ENCODE results near the gene TPD52L2. TPM values are rescaled to one million over a fixed set of nuclear protein-coding genes. Genes with fewer than 3 reads are reported as not detected.
"Not testable (repeated sequence)": the region's sequence is repeated elsewhere in the genome, so short reads cannot be mapped to it uniquely, and the experiment has no call there.

TPD52L2 gene
- total RNA-seq, 1 donor: 54.8 TPM

DNA sequence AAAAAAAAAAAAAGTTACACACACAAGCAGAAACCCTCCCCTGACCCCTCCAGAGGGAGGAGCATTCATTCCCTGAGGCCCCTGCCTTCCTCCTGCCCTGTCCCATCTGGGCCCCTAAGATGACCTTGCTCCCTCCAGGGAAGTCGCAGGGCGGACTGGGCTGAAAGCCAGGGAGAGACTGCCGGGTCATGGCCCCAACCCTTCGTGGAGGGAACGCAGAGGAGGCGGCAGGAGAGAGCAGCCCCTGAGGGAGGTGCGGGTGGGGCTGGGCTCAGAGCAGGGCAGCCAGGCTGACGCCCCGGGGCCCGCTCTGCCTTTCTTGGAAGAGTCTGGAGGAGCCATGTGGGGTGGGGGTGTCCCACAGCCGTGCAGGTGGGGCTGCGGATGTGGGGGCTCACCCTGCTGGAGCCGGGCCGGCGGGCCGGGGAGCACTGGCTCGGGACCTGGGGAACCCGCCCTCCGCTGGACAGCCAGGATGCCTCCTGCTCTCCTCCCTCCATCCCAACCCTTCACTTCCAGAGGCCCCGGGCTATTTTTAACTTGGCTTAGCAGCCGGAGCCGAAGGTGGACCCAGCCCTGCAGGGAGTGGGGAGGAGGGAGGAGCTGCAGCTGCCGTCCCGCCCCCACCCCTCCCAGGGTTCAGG, 18.8 kb upstream of the TPD52L2 start:
- no peak overlapping the region for H3K4me3 ChIP-seq (ENCODE audit: low read length)
- peaks cover 37% of the 10 kb centered on the region for H3K27me3 ChIP-seq (ENCODE audit: insufficient read depth, low read length)
- peaks cover 34% of the 10 kb centered on the region for H3K4me1 ChIP-seq (ENCODE audit: insufficient read depth, low read length)
- H3K9me3 ChIP-seq (ENCODE audit: low read depth, low read length): no peaks in the 10 kb centered on the region

DNA sequence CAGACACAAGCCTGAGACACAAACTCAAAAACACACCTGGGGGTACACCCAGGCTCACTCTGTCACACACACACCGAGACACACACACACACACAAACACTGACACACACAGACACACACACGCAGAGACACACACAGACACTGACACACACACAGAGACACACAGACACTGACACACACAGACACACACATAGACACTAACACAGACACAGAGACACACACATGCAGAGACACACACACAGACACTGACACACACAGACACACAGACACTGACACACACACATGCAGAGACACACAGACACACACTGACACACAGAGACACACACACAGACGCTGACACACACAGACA, 18.2 kb upstream of the TPD52L2 start:
- H3K27me3 ChIP-seq (ENCODE audit: insufficient read depth, low read length): peaks cover 37% of the 10 kb centered on the region
- no peaks in the 10 kb centered on the region for H3K9me3 ChIP-seq (ENCODE audit: low read depth, low read length)
- peaks cover 35% of the 10 kb centered on the region for H3K4me1 ChIP-seq (ENCODE audit: insufficient read depth, low read length)
- no peak overlapping the region for H3K4me3 ChIP-seq (ENCODE audit: low read length)

DNA sequence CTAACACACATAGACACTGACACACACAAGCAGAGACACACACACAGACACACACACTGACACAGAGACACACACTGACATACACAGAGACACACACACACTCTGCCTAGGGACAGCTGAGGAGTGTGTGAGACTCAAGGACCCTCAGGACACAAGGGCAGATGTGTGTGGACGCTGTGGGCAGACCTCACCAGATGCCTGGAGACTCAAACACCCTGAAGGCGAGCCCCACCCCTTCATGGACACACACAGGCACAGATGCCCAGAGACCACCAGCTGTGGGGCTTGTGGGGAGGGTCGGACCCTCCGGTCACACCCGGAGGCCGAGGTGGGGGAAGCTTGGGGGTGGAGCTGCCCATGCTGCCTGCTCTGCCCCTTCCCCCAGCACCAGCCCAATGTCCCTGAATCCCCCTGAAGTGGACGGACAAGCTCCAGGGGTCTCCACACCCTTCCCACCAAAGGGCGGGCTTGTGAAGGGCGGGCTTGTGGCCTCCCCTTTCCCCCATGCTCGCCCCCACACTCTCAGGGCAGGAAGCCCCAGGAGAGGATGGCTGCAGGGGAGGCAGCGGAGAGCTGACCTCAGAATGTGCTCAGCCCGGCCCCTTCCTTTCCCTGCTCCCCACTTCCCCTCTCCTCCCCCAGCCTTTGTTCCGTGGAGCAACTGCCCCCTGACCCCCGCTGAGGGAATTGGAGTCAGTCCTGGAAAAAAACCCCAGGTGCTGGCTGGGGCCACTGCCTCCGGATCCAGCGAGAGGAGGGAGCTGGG, 17.6 kb upstream of the TPD52L2 start:
- H3K27me3 ChIP-seq (ENCODE audit: insufficient read depth, low read length): peaks cover 37% of the 10 kb centered on the region
- no peak overlapping the region for H3K4me3 ChIP-seq (ENCODE audit: low read length)
- H3K9me3 ChIP-seq (ENCODE audit: low read depth, low read length): no peaks in the 10 kb centered on the region
- peaks cover 35% of the 10 kb centered on the region for H3K4me1 ChIP-seq (ENCODE audit: insufficient read depth, low read length)

DNA sequence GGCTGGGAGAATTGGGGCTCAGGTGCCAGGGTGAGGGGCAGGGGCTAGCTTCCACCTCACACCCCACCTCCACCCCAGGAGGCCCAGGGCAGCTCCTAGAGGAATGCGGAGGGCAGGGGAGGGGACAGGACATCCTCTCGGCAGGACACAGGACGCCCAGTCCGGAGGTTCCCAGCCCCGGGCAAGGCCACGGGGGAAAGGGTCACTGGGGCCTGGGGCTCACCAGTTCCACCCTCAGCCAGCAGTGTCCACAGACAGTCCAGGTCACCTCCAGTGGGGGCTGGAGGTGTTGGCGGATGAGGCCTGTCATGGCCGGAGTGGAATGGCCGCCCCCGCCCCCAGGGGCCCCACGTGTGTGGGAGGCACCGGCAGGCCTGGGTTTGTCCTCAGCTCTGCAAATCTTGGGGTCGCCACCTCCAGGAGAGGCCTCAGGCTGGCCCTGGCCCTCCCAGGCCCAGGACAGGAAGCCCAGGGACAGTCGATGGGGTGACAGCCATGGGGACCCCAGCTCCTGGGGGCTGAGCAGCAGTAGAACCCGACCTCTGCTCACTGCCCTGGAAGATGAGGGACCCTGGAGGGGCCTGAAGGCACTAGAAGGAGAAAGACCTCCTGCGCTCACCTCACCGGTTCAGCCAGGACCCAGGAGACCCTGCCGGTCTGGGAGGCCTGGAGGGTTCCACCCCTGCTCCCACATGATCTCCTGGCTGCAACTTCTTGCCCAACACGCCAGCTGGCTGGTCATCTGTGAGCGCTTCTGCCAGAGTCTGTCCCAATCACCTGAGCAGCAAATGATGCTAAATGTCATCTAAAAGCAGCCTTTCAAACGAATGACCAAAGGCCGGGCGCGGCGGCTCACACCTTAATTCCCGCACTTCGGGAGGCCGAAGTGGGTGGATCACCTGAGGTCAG, 16.8 kb upstream of the TPD52L2 start:
- H3K4me1 ChIP-seq (ENCODE audit: insufficient read depth, low read length): peaks cover 35% of the 10 kb centered on the region
- H3K9me3 ChIP-seq (ENCODE audit: low read depth, low read length): no peaks in the 10 kb centered on the region
- peaks cover 35% of the 10 kb centered on the region for H3K27me3 ChIP-seq (ENCODE audit: insufficient read depth, low read length)
- H3K4me3 ChIP-seq (ENCODE audit: low read length): no peak overlapping the region

DNA sequence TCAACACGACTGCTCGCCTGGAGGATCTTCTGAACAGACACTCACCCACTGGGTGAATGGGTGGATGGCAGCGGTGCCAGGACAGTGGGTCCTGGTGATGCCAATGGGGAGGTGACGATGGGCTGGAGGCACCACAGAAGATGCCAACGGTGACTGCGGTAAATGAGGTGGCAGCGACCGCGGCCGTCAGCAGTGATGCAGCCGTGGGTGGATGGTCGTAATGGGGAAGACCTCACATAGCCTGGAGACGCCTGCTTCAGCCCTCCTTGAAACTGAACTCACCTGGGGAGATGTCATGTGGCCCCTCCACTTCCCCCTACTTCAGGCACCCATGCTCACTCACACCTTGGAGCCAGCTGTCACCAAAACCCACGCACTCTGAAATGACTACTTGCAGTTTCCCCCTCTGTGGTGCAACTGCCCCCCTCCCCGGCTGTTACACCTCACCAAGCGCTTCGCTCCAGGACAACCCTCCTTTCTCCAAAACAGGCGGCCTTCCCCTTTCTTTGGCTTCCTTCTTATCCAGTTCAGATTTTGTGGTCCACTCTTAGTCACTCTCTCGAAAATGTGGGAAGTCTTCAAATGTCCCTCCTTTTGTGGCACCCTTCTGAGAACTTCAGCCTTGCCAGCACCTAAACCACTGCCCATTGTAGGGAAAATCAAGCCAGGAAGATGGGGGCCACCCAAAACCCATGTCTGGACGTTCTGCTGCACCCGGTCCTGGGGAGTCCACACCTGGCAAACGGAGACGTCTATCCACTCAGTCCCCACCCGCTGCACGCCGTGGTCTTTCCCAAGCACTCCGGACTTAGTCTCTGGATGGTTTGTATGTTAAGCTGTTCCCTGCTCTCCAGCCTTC, 14.2 kb upstream of the TPD52L2 start:
- Histone ChIP-seq H3K9me3 (ENCODE audit: low read depth, low read length) (no peaks in the 10 kb centered on the region), H3K27me3 (ENCODE audit: insufficient read depth, low read length) (peaks cover 15% of the 10 kb centered on the region), H3K4me1 (ENCODE audit: insufficient read depth, low read length) (peaks cover 45% of the 10 kb centered on the region)

GRCh38 chr20:63851548-63851943, 13.5 kb upstream of the TPD52L2 start:
- H3K27me3 ChIP-seq (ENCODE audit: insufficient read depth, low read length); H3K9me3 ChIP-seq (ENCODE audit: low read depth, low read length); H3K4me3 ChIP-seq (ENCODE audit: low read length): not testable (repeated sequence)
- peaks cover 39% of the 10 kb centered on the region for H3K4me1 ChIP-seq (ENCODE audit: insufficient read depth, low read length)

More for the DNA sequence above, 14.2 kb upstream of the TPD52L2 start:
- H3K4me3 ChIP-seq (ENCODE audit: low read length): no peak overlapping the region

DNA sequence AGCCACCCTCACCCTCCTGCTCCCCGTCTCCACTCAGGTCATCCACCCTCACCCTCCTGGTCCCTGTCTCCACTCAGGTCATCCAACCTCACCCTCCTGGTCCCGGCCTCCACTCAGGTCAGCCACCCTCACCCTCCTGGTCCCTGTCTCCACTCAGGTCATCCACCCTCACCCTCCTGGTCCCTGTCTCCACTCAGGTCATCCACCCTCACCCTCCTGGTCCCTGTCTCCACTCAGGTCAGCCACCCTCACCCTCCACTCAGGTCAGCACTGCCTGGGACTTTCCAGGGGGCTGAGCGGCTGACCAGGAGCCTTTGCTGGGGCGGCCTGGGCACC, 11.4 kb upstream of the TPD52L2 start:
- H3K9me3 ChIP-seq (ENCODE audit: low read depth, low read length); H3K4me3 ChIP-seq (ENCODE audit: low read length); H3K27me3 ChIP-seq (ENCODE audit: insufficient read depth, low read length): not testable (repeated sequence)
- peaks cover 38% of the 10 kb centered on the region for H3K4me1 ChIP-seq (ENCODE audit: insufficient read depth, low read length)

- Histone ChIP-seq H3K9me3 (ENCODE audit: low read depth, low read length) (no peaks in the 10 kb centered on the region), H3K4me3 (ENCODE audit: low read length) (no peak overlapping the region), H3K27me3 (ENCODE audit: insufficient read depth, low read length) (no peaks in the 10 kb centered on the region), H3K4me1 (ENCODE audit: insufficient read depth, low read length) (peaks cover 44% of the 10 kb centered on the region)
These were observed 10.9 kb upstream of the TPD52L2 start for GRCh38 chr20:63854069-63854765.

DNA sequence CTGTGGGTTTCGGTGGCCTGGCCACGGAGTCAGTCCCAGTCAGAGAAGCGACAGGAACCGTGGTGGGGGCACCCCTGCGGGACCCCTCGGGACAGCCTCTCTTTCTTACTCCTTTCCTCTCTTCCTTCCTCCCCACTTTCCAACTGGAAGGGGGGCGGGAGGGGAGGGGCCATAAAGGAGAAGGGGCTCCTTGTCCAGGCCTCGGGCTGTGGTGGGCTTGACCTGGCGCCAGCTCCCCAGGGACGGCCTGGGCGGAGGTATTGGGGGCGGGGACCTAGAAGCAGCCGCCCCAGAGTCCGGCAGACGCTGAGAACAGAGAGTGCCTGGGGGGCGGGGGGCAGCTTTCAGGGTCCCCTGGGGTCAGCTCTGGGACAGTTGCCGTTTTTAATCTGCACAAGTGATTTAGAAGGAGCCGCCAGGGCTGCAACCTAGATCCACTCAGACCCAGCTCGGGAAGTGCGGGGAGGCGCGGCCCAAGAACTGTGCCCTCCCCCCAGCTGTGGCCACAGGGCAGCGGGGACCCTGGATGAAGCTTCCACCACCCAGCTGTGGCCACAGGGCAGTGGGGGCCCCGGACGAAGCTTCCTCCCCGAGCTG, 10.2 kb upstream of the TPD52L2 start:
- Histone ChIP-seq H3K9me3 (ENCODE audit: low read depth, low read length) (no peaks in the 10 kb centered on the region), H3K4me1 (ENCODE audit: insufficient read depth, low read length) (peaks cover 50% of the 10 kb centered on the region), H3K27me3 (ENCODE audit: insufficient read depth, low read length) (no peaks in the 10 kb centered on the region), H3K4me3 (ENCODE audit: low read length) (no peak overlapping the region)

DNA sequence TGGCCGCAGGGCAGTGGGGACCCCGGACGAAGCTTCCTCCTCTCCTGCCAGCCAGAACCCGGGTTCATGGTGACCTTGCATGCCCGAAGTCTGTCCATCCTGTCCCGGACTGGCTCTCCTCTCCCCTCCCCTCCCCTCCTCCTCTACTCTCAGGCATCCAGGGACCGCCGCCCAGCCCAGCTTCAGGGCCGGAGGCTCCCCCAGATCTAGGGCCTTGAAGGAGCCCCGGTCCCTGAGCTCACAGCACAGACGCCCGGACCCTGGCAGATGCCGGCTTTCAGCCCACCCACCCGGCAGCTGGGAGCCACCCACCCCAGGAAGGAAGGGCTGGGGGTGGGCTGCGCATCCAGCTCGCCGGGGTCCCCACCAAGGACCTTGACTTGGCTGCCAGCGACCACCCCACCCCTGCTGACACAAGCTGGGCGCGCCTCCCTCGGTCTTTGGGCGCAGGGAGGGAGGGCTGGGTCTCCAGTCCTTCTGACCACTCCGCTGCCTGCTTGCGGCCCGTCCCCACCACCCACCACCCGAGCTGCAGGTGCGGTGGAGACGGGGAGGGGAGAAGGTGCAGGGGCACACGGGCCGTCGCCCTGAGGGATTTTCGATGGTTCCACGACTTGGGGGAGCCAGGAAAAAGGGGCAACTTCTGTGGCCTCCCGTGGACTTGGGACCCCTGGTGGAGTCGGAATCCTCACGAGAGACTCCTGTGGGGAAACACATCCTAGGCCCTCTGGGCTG, 9.5 kb upstream of the TPD52L2 start:
- Histone ChIP-seq H3K4me3 (ENCODE audit: low read length) (no peak overlapping the region), H3K4me1 (ENCODE audit: insufficient read depth, low read length) (peaks cover 57% of the 10 kb centered on the region), H3K27me3 (ENCODE audit: insufficient read depth, low read length) (no peaks in the 10 kb centered on the region), H3K9me3 (ENCODE audit: low read depth, low read length) (no peaks in the 10 kb centered on the region)

GRCh38 chr20:63856098-63856511, 9.0 kb upstream of the TPD52L2 start:
- Histone ChIP-seq H3K4me3 (ENCODE audit: low read length) (no peak overlapping the region), H3K27me3 (ENCODE audit: insufficient read depth, low read length) (no peaks in the 10 kb centered on the region), H3K4me1 (ENCODE audit: insufficient read depth, low read length) (peaks cover 62% of the 10 kb centered on the region), H3K9me3 (ENCODE audit: low read depth, low read length) (no peaks in the 10 kb centered on the region)

- no peaks in the 10 kb centered on the region for H3K27me3 ChIP-seq (ENCODE audit: insufficient read depth, low read length)
- peaks cover 73% of the 10 kb centered on the region for H3K4me1 ChIP-seq (ENCODE audit: insufficient read depth, low read length)
- no peak overlapping the region for H3K4me3 ChIP-seq (ENCODE audit: low read length)
- no peaks in the 10 kb centered on the region for H3K9me3 ChIP-seq (ENCODE audit: low read depth, low read length)
These were observed 7.2 kb upstream of the TPD52L2 start for GRCh38 chr20:63857764-63858392.
